ENCODE results near the gene VSIG1.
A peak's percentile ranks its signal among the peaks of the same experiment; 100 is the strongest.

The VSIG1 gene

GRCh38 chrX:108044554-108045256 is at the start of gene VSIG1:
VSIG1 (plus strand) TSS chrX:108045065; CDS start chrX:108045131, 66 bp downstream.
- no peak for DNase-seq

- no peak for DNase-seq
These were observed 48.7 kb upstream of the VSIG1 start for GRCh38 chrX:107996124-107996523.

- DNase-seq = no peak
These were observed 44.1 kb upstream of the VSIG1 start for GRCh38 chrX:108000751-108001150.

DNA sequence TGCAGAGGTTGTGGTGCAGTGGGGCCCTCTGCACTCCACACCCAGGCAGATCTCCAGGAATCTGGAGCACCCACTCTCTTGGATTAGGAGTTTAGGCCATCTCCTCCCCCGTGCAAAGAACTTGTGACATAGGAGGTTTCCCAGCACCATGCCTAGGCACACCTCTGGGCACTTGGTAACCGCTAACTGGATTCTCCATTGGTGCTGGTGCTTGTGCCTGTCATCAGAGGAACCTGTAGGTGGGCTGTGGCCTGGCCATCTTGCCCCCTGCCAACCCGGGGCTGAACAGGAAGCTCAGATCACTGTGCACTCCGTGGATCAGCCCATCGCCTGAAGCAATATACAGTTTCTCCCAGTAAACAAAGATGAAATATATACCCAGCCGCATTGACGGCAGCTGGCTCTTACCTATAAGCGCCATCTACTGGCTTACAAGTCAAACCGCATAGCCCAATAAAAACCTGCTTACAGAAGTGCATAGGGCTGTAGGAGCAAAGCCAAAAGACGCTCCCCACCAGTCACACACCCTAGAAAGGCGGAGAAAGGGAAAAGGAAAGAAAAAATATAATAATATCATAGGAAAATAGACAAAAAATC is 43.5 kb upstream of the VSIG1 start:
- no peak for DNase-seq

- DNase-seq = peak; percentile 8
These were observed 26.0 kb upstream of the VSIG1 start for GRCh38 chrX:108018656-108019381.

DNA sequence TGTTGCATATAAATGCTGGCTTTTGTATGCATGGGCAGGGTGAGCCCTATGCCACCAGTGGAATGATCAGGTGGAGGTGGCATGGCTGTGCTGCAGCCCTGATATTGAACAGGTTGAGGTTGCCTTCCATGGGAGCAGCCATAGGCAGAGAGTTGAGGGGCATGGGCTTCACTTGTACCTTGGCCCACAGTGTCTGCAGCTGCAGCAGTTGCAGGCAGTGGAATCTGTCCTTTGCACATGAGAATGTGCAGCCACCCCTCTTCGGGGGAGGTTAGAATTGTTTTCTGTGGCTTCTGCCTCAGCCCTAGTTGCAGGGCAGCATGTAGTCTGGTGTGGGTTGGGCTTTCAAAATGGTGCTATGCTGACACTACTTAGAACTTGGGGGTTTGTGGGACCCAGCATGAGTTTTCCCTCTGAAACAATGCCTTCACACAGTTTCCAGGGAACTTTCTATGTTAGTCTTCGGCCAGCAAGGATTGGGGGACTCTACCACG is 25.4 kb upstream of the VSIG1 start:
- DNase-seq = no peak

GRCh38 chrX:108020631-108021030 is 24.2 kb upstream of the VSIG1 start:
- no peak for DNase-seq

- no peak for DNase-seq
These were observed 22.3 kb upstream of the VSIG1 start for GRCh38 chrX:108022491-108023089.

- DNase-seq = no peak
These were observed 19.5 kb upstream of the VSIG1 start for GRCh38 chrX:108025376-108025775.

DNA sequence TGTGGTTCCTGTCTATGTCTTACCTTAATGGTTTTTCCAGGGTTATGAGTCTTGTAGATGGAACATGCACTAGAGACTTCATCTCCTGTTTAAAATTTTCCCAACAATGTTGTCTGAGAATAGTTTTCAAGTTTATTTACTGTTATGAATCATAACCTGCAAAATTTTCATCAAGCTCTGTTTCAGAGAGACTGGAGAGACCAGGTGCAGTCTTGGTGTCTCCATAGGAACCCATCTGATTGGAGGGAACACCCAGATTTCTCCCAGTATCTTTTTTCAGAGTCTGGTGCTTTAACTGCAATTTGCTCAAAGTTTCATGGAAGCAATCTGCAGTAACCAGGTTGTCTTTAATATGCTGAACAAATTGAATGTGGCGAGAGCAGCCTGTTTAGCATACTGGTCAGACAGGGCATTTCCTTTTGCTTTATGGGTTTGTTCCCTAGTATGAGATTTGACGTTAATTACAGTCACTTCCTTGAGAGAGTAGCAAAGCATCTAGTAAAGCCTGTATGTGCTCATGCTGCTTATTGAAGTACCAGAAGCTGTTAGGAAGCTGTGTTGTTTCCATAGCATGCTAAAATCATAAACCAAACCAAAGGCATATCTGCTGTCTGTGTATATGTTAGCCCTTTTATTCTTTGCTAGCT is 18.8 kb upstream of the VSIG1 start:
- DNase-seq = no peak

- no peak for DNase-seq
These were observed 16.0 kb upstream of the VSIG1 start for GRCh38 chrX:108028854-108029253.

GRCh38 chrX:108029928-108030711 is 14.7 kb upstream of the VSIG1 start:
- no peak for DNase-seq

GRCh38 chrX:108032944-108033343 is 11.9 kb upstream of the VSIG1 start:
- DNase-seq = no peak

DNA sequence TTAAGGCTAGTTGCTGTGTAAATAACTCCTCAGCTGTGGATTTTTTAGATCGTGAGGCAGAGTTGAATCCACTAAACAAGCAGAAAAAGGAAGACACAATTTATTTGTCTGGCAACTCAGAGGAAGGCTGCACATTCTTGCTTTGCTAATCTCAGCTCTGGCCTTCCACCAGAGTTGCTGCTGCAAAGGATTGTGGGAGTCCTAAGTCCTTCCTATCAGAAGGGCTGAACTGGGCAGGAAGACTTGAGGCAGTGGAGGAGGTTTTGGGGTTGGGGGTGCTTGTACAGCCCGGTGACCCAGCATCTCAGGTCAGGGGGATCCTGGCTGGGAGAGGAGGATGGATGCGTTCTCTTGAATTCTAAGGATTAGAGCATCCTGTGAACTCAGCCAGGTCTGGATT is 11.0 kb upstream of the VSIG1 start:
- no peak for DNase-seq

DNA sequence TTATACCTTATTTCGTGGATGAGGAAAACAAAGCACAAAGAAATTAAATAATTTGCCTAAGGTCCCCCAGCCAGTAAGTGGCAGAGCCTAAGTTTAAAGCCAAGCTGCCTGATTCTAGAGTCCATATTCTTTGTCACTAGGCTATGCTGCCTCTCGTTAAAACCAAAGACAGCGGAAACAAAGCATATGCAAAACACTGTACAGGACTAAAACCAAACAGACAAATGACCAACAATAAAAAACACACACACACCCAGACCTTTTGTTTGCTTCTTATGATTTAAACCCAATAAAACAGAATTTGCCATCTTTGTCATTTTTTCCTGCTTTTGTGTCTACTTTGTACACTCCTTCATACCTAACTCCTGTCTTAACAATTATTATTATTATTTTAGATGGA is 10.1 kb upstream of the VSIG1 start:
- DNase-seq = no peak

- DNase-seq = no peak
These were observed 8.4 kb upstream of the VSIG1 start for GRCh38 chrX:108036298-108036973.

- DNase-seq = no peak
These were observed 4.8 kb downstream of the VSIG1 start for GRCh38 chrX:108049649-108050048.

- no peak for DNase-seq
These were observed 8.4 kb downstream of the VSIG1 start for GRCh38 chrX:108053218-108053617.

GRCh38 chrX:108055546-108055945 is 10.7 kb downstream of the VSIG1 start:
- DNase-seq = no peak

DNA sequence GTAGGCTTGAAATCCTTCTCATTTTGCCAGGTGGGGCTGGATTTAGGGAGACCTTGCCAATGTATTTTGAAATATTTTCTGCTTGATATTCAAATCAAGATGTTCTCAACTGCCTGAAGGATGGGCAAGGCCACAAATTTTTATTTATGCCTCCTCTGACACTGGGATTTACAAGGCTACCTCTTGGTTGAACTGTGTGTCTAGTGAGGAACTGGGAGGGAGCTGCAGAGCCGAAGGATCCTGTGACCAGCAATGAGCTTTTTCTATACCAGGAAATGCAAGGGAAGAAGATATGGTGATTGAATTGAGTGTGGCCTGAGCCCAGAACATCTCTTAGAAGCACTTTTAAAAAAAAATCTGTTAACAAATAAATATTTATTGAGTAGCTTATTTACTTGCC is 14.9 kb downstream of the VSIG1 start:
- no peak for DNase-seq

DNA sequence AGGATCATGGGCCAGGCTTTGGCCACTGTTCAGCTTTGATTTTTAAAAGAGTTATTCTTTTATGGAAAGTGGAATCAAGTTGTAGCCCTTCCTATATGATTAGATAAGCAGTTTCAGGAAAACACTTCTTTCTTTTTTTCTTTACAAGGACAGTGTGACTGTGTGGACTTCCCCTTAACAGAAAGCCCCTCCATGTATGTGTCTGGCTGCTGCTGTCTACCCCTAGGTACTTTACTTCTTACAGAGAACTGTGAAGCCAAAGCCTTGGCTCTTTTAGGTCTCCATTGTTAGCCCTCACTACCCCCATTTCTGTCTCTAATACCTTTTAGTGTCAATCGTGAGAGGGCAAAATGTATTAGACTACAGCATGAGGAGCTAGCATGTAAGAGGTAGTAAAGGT is 19.1 kb downstream of the VSIG1 start:
- no peak for DNase-seq

GRCh38 chrX:108064613-108065012 is 19.7 kb downstream of the VSIG1 start:
- no peak for DNase-seq

Data from activated CD4-positive, alpha-beta T cell treated with anti-CD3 and anti-CD28 coated beads for 1 hour (primary cell).